ENCODE results near the gene IMPA2.
A peak's percentile ranks its signal among the peaks of the same experiment; 100 is the strongest.
"Not testable (repeated sequence)": the region's sequence is repeated elsewhere in the genome, so short reads cannot be mapped to it uniquely, and the experiment has no call there.

The IMPA2 gene

DNA sequence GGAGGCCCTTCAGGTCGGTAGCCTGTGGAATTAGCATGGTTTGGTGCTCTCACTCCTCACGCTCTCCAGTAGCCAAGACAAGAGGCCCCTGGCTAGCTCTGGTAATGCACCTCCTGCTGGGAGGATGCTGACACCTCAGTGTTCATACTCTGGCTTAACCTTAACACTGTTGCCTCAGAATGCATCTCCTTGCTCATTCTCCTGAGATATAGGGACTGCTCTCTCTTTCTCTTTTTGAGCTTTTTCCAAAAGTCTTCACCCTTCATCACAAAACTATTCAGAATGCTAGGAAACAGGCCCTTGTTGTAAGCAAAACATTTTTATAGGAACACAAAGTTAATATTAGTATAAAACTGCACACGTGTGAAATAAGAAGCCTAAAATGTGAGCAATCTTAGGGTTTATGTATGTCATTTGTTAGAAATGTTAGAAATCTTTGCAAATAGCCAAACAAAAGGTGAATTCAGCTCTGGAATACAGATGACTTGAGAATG lies 17.3 kb upstream of the IMPA2 start:
- FAIRE-seq = peak; percentile 51

DNA sequence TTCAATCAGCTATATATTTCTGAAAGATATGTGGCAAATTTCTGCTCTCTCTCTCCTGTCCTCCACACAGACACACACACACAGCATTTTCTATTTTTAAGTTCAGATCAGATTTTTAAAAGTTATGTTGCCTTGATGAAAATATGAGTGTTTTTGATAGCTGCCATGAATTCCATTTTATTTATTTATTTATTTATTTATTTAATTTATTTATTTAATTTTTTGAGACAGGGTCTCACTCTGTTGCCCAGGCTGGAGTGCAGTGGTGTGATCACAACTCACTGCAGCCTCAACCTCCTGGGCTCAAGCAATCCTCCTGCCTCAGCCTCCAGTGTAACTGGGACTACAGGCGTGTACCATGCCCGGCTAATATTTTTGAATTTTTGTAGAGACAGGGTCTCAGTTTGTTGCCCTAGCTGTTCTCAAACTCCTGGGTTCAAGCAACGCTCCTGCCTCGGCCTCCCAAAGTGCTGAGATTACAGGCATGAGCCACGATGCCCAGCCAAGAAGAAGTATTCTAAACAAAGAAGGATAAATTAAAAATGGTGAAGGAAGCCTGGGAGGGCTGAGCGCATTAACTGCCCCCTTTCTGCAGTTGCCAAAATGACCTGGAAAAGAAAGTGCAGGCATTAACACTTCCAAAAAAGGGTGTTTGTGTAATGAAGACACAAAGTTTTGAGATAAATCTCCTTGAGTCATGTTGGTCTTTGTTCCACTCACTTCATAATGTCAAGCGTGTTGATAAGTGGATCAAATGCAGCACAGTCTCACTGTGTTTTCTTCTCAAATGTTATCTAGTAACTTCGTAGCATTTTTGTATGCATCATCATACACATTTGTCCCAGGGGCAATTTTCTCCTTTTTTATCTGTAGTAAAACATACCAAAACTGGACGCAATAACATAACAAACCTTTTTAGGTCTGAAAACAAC lies 11.1 kb upstream of the IMPA2 start:
- peak; percentile 26 for FAIRE-seq

- FAIRE-seq = not testable (repeated sequence)
Measured at GRCh38 chr18:11970836-11971226, 10.5 kb upstream of the IMPA2 start.

DNA sequence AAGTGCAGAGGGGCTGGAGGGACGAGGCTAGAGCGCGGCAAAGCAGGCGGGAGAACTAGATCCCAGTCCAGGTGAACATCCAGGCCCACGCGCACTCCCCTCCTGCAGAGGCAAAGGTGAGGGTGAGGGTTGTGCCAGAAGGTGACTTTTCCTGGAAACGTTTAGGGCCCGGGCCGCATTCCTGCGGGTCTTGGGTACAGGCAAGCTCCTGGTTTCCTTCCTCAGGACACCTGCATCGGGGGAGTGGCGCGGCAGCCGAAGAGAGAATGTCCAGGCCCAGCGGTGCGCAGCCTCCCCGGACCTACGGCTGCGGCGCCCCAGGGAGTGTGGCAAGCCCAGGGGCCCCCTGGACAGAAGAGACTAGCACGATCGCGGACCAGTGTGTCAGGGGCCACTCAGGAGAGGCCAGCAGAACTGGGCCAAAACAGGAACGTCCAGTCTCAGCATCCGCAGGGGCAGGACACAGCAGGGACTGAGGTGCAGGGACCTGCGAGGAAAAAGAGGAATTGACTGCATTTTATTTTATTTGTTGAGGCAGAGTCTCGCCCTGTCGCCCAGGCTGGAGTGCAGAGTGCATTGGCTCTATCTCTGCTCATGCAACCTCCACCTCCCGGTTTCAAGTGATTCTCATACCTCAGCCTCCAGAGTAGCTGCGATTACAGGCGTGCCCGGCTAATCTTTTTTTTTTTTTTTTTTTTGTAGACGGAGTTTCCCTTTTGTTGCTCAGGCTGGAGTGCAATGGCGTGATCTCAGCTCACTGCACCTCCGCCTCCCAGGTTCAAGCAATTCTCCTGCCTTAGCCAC lies 8.7 kb upstream of the IMPA2 start:
- FAIRE-seq = no peak

- FAIRE-seq = no peak
Measured at GRCh38 chr18:11974741-11975325, 6.5 kb upstream of the IMPA2 start.

GRCh38 chr18:11975723-11976122 lies 5.6 kb upstream of the IMPA2 start:
- no peak for FAIRE-seq

GRCh38 chr18:11976315-11977152 lies 4.8 kb upstream of the IMPA2 start:
- no peak for FAIRE-seq

GRCh38 chr18:11977153-11977466 lies 4.2 kb upstream of the IMPA2 start:
- FAIRE-seq = no peak

- FAIRE-seq = no peak
Measured at GRCh38 chr18:11978956-11979355, 2.4 kb upstream of the IMPA2 start.

GRCh38 chr18:11980163-11980493 lies 1.2 kb upstream of the IMPA2 start:
- FAIRE-seq = no peak

DNA sequence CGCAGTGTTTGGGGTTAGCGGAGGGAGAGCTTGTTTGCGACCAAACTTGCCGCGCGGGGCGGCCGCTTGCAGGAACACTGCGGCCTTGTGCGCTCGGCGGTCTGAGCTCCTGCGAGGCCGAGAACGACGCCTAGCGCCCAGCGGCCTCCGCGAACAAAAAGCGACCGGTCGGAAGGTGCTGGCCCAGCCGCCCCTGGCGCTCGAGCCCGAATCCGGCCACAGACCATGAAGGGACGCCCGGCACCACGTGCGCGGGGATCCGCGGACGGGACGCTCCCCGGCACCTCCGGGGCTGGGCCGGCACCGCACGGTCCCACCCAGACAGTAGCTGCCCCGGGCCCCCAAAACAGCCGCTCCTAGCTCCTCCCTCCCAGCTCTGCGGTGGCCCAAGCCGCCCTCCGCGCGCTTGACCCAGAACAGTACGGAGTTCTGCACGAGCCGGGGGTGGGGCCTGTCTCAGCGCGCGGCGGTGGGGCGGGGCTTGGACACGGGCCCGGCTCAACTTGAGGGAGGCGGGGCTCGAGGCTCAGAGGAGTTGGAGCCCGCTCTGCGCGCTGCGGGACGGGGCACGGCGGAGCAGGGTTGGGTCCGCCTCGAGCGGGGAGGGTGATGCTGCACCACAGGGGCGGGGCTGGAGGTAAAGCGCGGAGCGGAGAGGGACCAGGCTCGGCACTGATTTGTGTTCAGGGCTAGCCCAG lies 664 bp upstream of the IMPA2 start:
- no peak for FAIRE-seq

DNA sequence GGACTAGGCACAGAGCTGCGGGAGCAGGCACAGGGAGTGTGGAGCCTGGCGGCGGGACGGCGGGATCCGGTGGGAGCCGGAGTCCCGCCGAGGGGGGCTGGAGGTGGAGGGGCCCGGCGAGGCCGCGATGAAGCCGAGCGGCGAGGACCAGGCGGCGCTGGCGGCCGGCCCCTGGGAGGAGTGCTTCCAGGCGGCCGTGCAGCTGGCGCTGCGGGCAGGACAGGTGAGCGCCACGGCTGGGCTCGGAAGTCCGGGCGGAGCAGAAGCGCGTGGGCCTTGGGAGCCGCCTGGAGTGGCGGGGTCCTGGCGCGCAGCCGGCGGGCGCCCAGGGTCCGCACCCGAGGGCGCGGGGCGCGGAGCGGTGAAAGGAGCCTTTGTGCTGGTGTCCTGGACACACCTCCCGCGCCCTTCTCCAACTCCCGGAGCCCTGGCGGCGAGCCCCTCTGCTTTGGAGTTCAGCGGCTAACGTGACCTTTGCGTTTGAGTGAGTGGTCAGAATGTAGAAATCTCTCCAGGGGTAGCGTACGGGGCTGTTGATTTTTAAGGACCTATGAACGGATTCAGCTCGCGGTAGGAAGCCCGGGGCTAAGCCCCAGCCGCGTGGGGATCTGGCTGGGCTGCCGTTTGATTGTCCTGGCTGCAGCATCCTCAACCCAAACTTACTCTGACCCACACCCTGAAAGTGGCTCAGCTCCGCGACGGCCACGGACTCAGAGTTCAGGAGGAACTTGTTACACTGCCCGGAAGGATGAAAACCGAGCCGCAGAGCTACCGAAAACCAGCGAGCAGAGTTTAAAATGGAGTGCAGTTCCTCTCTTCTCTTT lies 448 bp downstream of the IMPA2 start:
- FAIRE-seq = no peak

GRCh38 chr18:11982981-11983380 lies 1.7 kb downstream of the IMPA2 start:
- no peak for FAIRE-seq

- no peak for FAIRE-seq
Measured at GRCh38 chr18:11983592-11983991, 2.3 kb downstream of the IMPA2 start.

- FAIRE-seq = no peak
Measured at GRCh38 chr18:11984091-11984490, 2.8 kb downstream of the IMPA2 start.

DNA sequence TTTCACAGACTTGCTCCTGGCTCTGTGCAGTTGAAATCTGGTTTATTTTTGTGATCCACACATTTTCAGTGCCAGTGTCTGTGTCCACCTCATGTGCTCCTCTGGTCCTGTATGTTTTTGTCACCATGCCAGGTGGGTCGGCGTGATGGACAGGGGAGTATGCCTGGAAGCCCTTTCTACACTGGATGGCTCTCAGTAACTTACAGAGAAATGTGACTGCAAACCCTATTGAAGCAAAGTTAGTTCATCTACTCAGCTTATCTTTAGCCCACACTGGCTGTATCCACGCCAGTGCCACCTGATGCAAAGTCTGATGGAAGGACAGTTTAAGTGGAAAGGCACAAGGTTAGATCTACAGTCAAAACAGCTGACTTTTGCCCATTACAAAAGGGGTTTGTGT lies 4.3 kb downstream of the IMPA2 start:
- no peak for FAIRE-seq

DNA sequence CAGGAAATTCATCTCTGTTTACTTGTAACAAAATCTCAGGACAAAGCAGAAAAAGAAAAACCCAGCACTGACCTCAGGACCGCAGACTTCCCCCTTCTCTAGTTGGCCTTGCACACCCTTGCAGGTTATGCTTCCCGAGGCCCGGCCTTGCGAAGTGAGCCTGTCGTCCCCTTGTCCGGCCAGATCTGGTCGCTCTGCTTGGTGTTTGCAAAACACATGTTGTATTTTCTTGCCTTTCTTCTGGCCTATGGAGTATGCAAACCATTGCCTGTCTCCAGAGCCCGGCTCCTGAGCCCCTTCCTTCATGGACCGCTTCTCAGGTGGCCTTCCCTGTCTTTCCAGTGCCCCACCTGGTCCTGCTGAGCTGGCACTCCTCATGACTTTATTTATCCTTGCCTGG lies 4.8 kb downstream of the IMPA2 start:
- no peak for FAIRE-seq

DNA sequence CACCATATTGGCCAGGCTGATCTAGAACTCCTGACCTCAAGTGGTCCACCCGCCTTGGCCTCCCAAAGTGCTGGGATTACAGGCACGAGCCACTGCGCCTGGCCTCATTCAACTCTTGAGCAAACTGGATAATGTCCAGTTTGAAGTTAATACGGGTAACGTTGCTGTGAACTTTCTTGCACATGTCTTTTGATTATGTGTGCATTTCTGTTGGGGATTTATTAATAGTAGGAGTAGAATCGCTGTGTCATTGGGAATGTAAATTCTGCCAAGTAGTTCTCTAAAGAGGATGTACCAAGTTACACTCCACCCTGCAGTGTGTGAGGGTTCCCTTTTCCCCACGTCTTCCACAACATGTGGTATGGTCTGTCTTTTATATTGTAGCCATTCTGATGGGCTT lies 6.2 kb downstream of the IMPA2 start:
- no peak for FAIRE-seq

DNA sequence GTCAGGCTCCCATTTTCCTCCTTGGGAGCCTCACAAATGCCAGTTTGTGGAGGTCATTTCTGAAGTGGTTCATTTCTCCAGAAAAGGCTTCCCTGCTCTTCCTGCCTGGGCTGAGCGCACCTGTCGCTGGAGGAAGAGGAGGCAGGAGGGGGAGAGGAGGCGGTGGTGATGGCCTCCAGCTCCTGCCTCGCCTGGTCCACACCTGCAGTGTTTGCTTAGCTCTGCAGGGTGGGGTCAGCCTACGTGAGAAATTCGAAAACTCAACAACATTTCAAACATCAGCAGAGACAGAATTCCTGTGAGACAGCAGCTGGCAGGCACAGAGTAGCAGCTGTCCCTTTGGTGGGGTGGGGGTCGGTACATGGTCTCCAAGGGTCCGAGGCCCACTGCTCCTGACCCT lies 7.9 kb downstream of the IMPA2 start:
- no peak for FAIRE-seq

DNA sequence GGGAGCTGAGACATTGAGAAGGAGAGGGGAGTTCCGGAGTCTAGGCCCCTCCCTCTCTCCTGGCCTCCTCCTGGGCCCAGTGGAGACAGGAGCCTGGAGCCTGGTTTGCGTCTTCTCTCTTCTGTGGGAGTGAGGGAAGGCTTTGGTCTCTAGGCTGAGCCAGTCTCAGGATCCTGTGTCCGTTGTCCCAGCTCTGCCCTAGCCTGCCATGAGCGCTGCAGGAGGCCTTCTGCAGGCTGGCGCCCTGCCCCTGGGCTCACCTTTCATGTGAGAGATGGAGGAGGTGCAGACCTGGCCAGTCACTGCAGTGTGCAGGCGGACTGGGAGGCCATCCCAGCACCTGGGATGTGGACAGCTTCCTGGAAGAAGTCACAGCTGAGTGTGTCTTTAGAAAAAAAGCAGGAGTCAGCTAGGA lies 8.7 kb downstream of the IMPA2 start:
- FAIRE-seq = no peak

- FAIRE-seq = no peak
Measured at GRCh38 chr18:11990539-11990938, 9.2 kb downstream of the IMPA2 start.

All from endometrium (tissue), 2 donors.